A172 (cell line): ENCODE results near the gene PLXND1. TPM values are rescaled to one million over a fixed set of nuclear protein-coding genes. Genes with fewer than 3 reads are reported as not detected.

Experiments
- DNase-seq: peaks from one replicate; pipeline ENCODE4 v3.0.0-alpha.2; 2015; ENCODE audit warnings: low spot score
- total RNA-seq: library from RNA; depleted of rRNA; stranded (reverse); fragments of >200 nt; shearing (Covaris generic); gene quantifications from 2 replicates; pipeline ENCODE4 v1.2.3, GENCODE V29; 2014; rRNA removed

PLXND1 gene
- total RNA-seq, 1 experiment from 2014 or later: 210 TPM

GRCh38 chr3:129507181-129507831, 99.2 kb downstream of the PLXND1 start:
- no peak for DNase-seq

GRCh38 chr3:129506231-129506742, 100.2 kb downstream of the PLXND1 start:
- no peak for DNase-seq

- no peak for DNase-seq
Measured at GRCh38 chr3:129505341-129505740, 101.1 kb downstream of the PLXND1 start.

Other genes starting within 250 kb of the PLXND1 start
- 0.05 and 0.10 TPM in 2 replicates for gene EFCAB12, start 178.0 kb downstream of the PLXND1 start, total RNA-seq
- 63.0 and 63.3 TPM in 2 replicates for gene MBD4, start 166.7 kb downstream of the PLXND1 start, total RNA-seq
- gene IFT122, start 166.5 kb downstream of the PLXND1 start, total RNA-seq: 21.5 and 22.3 TPM in 2 replicates
- gene RHO, start 78.0 kb downstream of the PLXND1 start, total RNA-seq: not detected in 2 replicates
- gene H1-8, start 63.5 kb downstream of the PLXND1 start, total RNA-seq: not detected in 2 replicates